Osteoblast (primary cell): ENCODE results near the gene ZNF829. TPM values are rescaled to one million over a fixed set of nuclear protein-coding genes. Genes with fewer than 3 reads are reported as not detected.

Experiments
- DNase-seq: peaks from one replicate; pipeline ENCODE4 v3.0.0; 2011; ENCODE audit warnings: low spot score, mixed read lengths; ENCODE audit not compliant: insufficient read length; ENCODE audit errors: missing footprints
- H2AFZ ChIP-seq: 2 replicates; pipeline ENCODE4 v1.6.0; 2011; ENCODE audit warnings: mild to moderate bottlenecking, low read length
- H3K27ac ChIP-seq: 2 replicates; pipeline ENCODE4 v1.5.1; 2011; ENCODE audit warnings: mild to moderate bottlenecking, low read depth, low read length, moderate library complexity
- H3K27me3 ChIP-seq: 2 replicates; pipeline ENCODE4 v1.6.0; 2012; ENCODE audit warnings: mild to moderate bottlenecking, control low read depth, inconsistent platforms, low read length, moderate library complexity; ENCODE audit not compliant: insufficient read depth
- H3K36me3 ChIP-seq: 2 replicates; pipeline ENCODE4 v1.5.1; 2011; ENCODE audit warnings: mild to moderate bottlenecking, low read length, control low read depth, moderate library complexity; ENCODE audit not compliant: insufficient read depth
- H3K4me1 ChIP-seq: 2 replicates; pipeline ENCODE4 v1.5.1; 2011; ENCODE audit warnings: mild to moderate bottlenecking, low read length, control low read depth, moderate library complexity; ENCODE audit not compliant: insufficient read depth
- H3K4me2 ChIP-seq: 2 replicates; pipeline ENCODE4 v1.6.0; 2011; ENCODE audit warnings: mild to moderate bottlenecking, low read length; ENCODE audit not compliant: insufficient read depth
- H3K4me3 ChIP-seq: fragments of 200-600 bp; sonication (generic); 3 replicates; pipeline ENCODE4 v1.5.1; 2012; ENCODE audit warnings: mild to moderate bottlenecking, low read length, inconsistent platforms; ENCODE audit not compliant: insufficient read depth
- H3K79me2 ChIP-seq: 2 replicates; pipeline ENCODE4 v1.6.0; 2012; ENCODE audit warnings: mild to moderate bottlenecking, low read length, control low read depth, inconsistent platforms; ENCODE audit not compliant: insufficient read depth
- H3K9me3 ChIP-seq: 2 replicates; pipeline ENCODE4 v1.5.1; 2011; ENCODE audit warnings: low read depth, low read length, control low read depth
- H4K20me1 ChIP-seq: 2 replicates; pipeline ENCODE4 v1.6.0; 2012; ENCODE audit warnings: mild to moderate bottlenecking, low read length, control low read depth; ENCODE audit not compliant: insufficient read depth
- total RNA-seq: library from RNA; depleted of rRNA; stranded (reverse); fragments of >200 nt; gene quantifications from 2 replicates; pipeline ENCODE4 v1.2.3, GENCODE V29; 2012
- TF ChIP-seq, protein P1 (sequence below): IDR thresholded peaks from 2 replicates; pipeline ENCODE4 v1.5.1; 2011; ENCODE audit warnings: mild to moderate bottlenecking, low read depth, low read length, moderate library complexity; ENCODE audit errors: extremely low read depth

Gene ZNF829
- total RNA-seq: 4.0 and 4.7 TPM in 2 replicates

GRCh38 chr19:36915992-36916830 lies at the start of gene ZNF829, which contains the start of gene ZNF568:
Gene ZNF829, minus strand, starts transcription at chr19:36916291. Its CDS starts 1,124 bp downstream, at chr19:36915167.
Gene ZNF568, plus strand, starts transcription at chr19:36916332. Its CDS starts 6,439 bp downstream, at chr19:36922771.
- TF ChIP-seq, protein P1, sequence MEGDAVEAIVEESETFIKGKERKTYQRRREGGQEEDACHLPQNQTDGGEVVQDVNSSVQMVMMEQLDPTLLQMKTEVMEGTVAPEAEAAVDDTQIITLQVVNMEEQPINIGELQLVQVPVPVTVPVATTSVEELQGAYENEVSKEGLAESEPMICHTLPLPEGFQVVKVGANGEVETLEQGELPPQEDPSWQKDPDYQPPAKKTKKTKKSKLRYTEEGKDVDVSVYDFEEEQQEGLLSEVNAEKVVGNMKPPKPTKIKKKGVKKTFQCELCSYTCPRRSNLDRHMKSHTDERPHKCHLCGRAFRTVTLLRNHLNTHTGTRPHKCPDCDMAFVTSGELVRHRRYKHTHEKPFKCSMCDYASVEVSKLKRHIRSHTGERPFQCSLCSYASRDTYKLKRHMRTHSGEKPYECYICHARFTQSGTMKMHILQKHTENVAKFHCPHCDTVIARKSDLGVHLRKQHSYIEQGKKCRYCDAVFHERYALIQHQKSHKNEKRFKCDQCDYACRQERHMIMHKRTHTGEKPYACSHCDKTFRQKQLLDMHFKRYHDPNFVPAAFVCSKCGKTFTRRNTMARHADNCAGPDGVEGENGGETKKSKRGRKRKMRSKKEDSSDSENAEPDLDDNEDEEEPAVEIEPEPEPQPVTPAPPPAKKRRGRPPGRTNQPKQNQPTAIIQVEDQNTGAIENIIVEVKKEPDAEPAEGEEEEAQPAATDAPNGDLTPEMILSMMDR: peak; percentile 66
- peak within 1 kb of the TSS; percentile 99 for H2AFZ ChIP-seq
- peaks cover 7% of the 10 kb centered on the region for H3K4me1 ChIP-seq
- H3K4me2 ChIP-seq: peak within 1 kb of the TSS; percentile 78
- H4K20me1 ChIP-seq: no peaks in the 10 kb centered on the region
- H3K36me3 ChIP-seq: peaks cover 19% of the 10 kb centered on the region
- no peaks in the 10 kb centered on the region for H3K27me3 ChIP-seq
- peaks cover 17% of the 10 kb centered on the region for H3K79me2 ChIP-seq
- peak within 1 kb of the TSS; percentile 81 for H3K4me3 ChIP-seq
- peak within 1 kb of the TSS; percentile 84 for H3K27ac ChIP-seq
- peak; percentile 92 for DNase-seq
- H3K9me3 ChIP-seq: no peaks in the 10 kb centered on the region

DNA sequence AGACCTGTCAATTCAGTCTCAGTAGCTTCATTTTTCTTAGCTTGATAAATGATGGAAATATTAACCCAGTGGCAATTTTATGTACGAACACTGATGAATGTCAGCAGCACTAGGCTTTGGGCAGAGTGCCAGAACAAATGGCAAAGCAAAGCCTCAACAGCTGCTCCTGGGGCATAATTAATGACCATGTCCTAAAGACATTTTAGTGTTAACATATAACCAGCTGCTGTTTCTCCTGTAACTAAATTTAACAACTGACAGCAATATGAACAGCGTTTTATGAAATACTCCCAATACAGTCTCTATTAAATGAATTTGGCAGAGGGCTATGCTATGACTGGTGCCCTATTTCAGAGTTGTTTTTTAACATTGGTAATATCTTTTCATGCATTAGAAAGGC lies 47.2 kb upstream of the ZNF829 start:
- Histone ChIP-seq H2AFZ (no peak overlapping the region), H3K4me1 (no peaks in the 10 kb centered on the region), H3K4me2 (no peak overlapping the region), H3K9me3 (no peaks in the 10 kb centered on the region), H3K27me3 (no peaks in the 10 kb centered on the region), H3K36me3 (no peaks in the 10 kb centered on the region), H3K79me2 (no peaks in the 10 kb centered on the region), H3K4me3 (no peak overlapping the region), H3K27ac (no peak overlapping the region), H4K20me1 (no peaks in the 10 kb centered on the region)
- TF ChIP-seq, protein P1: no peak
- no peak for DNase-seq

DNA sequence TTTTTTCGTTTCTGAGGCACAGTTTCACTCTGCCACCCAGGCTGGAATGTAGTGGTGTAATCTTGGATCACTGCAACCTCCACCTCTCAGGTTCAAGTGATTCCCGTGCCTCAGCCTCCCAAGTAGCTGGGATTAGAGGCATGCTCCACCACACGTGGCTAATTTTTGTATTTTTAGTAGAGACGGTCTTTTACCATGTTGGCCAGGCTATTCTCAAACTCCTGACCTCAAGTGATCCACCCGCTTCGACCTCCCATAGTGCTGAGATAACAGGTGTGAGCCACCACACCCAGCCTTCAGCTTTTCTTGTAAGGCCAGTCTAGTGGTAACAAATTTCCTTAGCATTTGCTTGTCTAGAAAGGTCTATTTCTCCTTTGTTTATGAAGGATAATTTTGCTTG lies 46.3 kb upstream of the ZNF829 start:
- Histone ChIP-seq H3K4me1 (no peaks in the 10 kb centered on the region), H2AFZ (no peak overlapping the region), H4K20me1 (no peaks in the 10 kb centered on the region), H3K4me3 (no peak overlapping the region), H3K9me3 (no peaks in the 10 kb centered on the region), H3K4me2 (no peak overlapping the region), H3K36me3 (no peaks in the 10 kb centered on the region), H3K79me2 (no peaks in the 10 kb centered on the region), H3K27ac (no peak overlapping the region), H3K27me3 (no peaks in the 10 kb centered on the region)
- TF ChIP-seq, protein P1: no peak
- DNase-seq: no peak

GRCh38 chr19:36950335-36951119 lies 34.4 kb upstream of the ZNF829 start:
- no peak overlapping the region for H3K4me2 ChIP-seq
- no peaks in the 10 kb centered on the region for H3K4me1 ChIP-seq
- peaks cover 26% of the 10 kb centered on the region for H3K9me3 ChIP-seq
- H3K4me3 ChIP-seq: no peak overlapping the region
- TF ChIP-seq, protein P1: no peak
- no peaks in the 10 kb centered on the region for H3K79me2 ChIP-seq
- no peak overlapping the region for H2AFZ ChIP-seq
- no peak overlapping the region for H3K27ac ChIP-seq
- no peak for DNase-seq
- no peaks in the 10 kb centered on the region for H4K20me1 ChIP-seq
- peaks cover 35% of the 10 kb centered on the region for H3K36me3 ChIP-seq
- H3K27me3 ChIP-seq: no peaks in the 10 kb centered on the region
